B cell (primary cell): ENCODE data around the gene CCR5AS.

Experiments used
- ATAC-seq: fragments of 200-7000 bp; cut with Tn5 transposase; one replicate; pipeline ENCODE4 v1.10.0; 2021; ENCODE audit warnings: low read depth, mild to moderate bottlenecking, moderate number of reproducible peaks, moderate library complexity
- CTCF ChIA-PET: fragments of 350-600 bp; sonication (Branson Sonifier 250); formaldehyde crosslinking; loops from one replicate; lab custom pipeline; 2021; ENCODE audit warnings: antibody characterized with exemption, inconsistent platforms; lab: Charles Lee
- POLR2A ChIA-PET: fragments of 350-600 bp; sonication (Branson Sonifier 250); formaldehyde crosslinking; loops from one replicate; lab custom pipeline; 2021; ENCODE audit warnings: antibody characterized with exemption; lab: Charles Lee
- DNase-seq: peaks from one replicate; pipeline ENCODE4 v3.0.0; 2013
- H2AFZ ChIP-seq: 2 replicates; pipeline ENCODE4 v1.6.1; 2012; ENCODE audit warnings: mild to moderate bottlenecking, low read depth, low read length; ENCODE audit not compliant: insufficient read depth, poor library complexity, severe bottlenecking
- H3K27ac ChIP-seq, 2 donors: 1 replicate in 1 of 2; 2 replicates in 1 of 2; pipeline ENCODE4 v1.5.1; 2012 to 2013; ENCODE audit warnings: low read length in 2 of 2, mild to moderate bottlenecking in 2 of 2, moderate library complexity in 1 of 2
- H3K27me3 ChIP-seq, 4 experiments: fragments of 200-600 bp in 1 of 4; sonication (generic) in 1 of 4; replicated peaks in 1 of 4; 1 replicate in 2 of 4; 2 replicates in 2 of 4; pipeline versions ENCODE4 v1.6.1 to v1.7.0; 2013 to 2016; ENCODE audit warnings: low read length in 3 of 4, mild to moderate bottlenecking in 2 of 4, mixed read lengths in 1 of 4, moderate library complexity in 1 of 4; ENCODE audit not compliant: insufficient read depth in 4 of 4, control insufficient read depth in 3 of 4; ENCODE audit errors: control extremely low read depth in 1 of 4
- H3K36me3 ChIP-seq, 2 experiments: replicated peaks in 1 of 2; 1 replicate in 1 of 2; 2 replicates in 1 of 2; pipeline versions ENCODE4 v1.6.1 to v1.7.1; 2013; ENCODE audit warnings: low read length in 1 of 2; ENCODE audit not compliant: insufficient read depth in 2 of 2, control insufficient read depth in 1 of 2; ENCODE audit errors: control extremely low read depth in 1 of 2, extremely low read depth in 1 of 2
- H3K4me1 ChIP-seq, 2 donors: fragments of 200-600 bp in 1 of 2; sonication (generic) in 1 of 2; 1 replicate in 1 of 2; 2 replicates in 1 of 2; pipeline versions ENCODE4 v1.5.1 to v1.6.1; 2013 to 2017; ENCODE audit warnings: low read length in 2 of 2; ENCODE audit not compliant: control insufficient read depth in 2 of 2, insufficient read depth in 2 of 2
- H3K4me2 ChIP-seq: replicated peaks from 2 replicates; pipeline ENCODE3; 2012; ENCODE audit warnings: mild to moderate bottlenecking, low read depth, low read length; ENCODE audit not compliant: poor library complexity, severe bottlenecking
- H3K4me3 ChIP-seq, 5 experiments: fragments of 200-600 bp in 1 of 5; sonication (generic) in 1 of 5; 1 replicate in 3 of 5; 2 replicates in 2 of 5; pipeline versions ENCODE4 v1.5.1 to v1.7.0; 2011 to 2016; ENCODE audit warnings: low read length in 4 of 5, mild to moderate bottlenecking in 4 of 5, low read depth in 2 of 5, control low read depth in 1 of 5, moderate library complexity in 1 of 5; ENCODE audit not compliant: insufficient read depth in 1 of 5; ENCODE audit errors: control extremely low read depth in 1 of 5, extremely low read depth in 1 of 5
- H3K79me2 ChIP-seq: fragments of 200-600 bp; sonication (generic); one replicate; pipeline ENCODE4 v1.6.0; 2016; ENCODE audit warnings: low read length; ENCODE audit not compliant: control insufficient read depth, insufficient read depth
- H3K9ac ChIP-seq: fragments of 200-600 bp; sonication (generic); 2 replicates; pipeline ENCODE4 v1.6.1; 2017; ENCODE audit warnings: mild to moderate bottlenecking, low read length, moderate library complexity
- H3K9me3 ChIP-seq, 3 donors: one replicate each; pipeline versions ENCODE4 v1.6.1 to v1.7.1; 2013; ENCODE audit warnings: low read length in 2 of 3; ENCODE audit not compliant: control insufficient read depth in 2 of 3, insufficient read depth in 1 of 3; ENCODE audit errors: control extremely low read depth in 1 of 3
- H4K20me1 ChIP-seq: 2 replicates; pipeline ENCODE4 v1.6.0; 2012; ENCODE audit warnings: mild to moderate bottlenecking, low read length; ENCODE audit not compliant: insufficient read depth, control insufficient read depth, poor library complexity, severe bottlenecking
- H3K27ac Mint-ChIP-seq: one replicate; pipeline ENCODE4 v1.8.0; 2021; ENCODE audit warnings: mixed read lengths
- H3K27me3 Mint-ChIP-seq: one replicate; pipeline ENCODE4 v1.8.0; 2021; ENCODE audit warnings: mixed read lengths
- H3K4me1 Mint-ChIP-seq: one replicate; pipeline ENCODE4 v1.8.0; 2021; ENCODE audit warnings: mixed read lengths
- H3K4me3 Mint-ChIP-seq: one replicate; pipeline ENCODE4 v1.8.0; 2021; ENCODE audit warnings: mixed read lengths
- H3K9me3 Mint-ChIP-seq: one replicate; pipeline ENCODE4 v1.8.0; 2022; ENCODE audit warnings: mixed read lengths; ENCODE audit not compliant: insufficient read depth
- EZH2 ChIP-seq: IDR thresholded peaks from 2 replicates; pipeline ENCODE4 v1.6.1; 2012; ENCODE audit warnings: borderline replicate concordance, low read depth, mild to moderate bottlenecking, moderate library complexity, low read length; ENCODE audit not compliant: insufficient read depth, poor library complexity, severe bottlenecking
- WGBS: methylation state at CpG from one replicate; pipeline ENCODE4 v1.1.5; 2013; ENCODE audit warnings: missing lambda C conversion rate; ENCODE audit not compliant: insufficient coverage; 5-methylcytosine and 5-hydroxymethylcytosine counted together
- intact Hi-C: fragments of 100-400 bp; cut with micrococcal nuclease; formaldehyde crosslinking; loops from one replicate; pipeline ENCODE4 v1.10.0; 2022
- TF ChIP-seq, protein P1 (sequence below): fragments of 200-600 bp; IDR thresholded peaks from one replicate; pipeline ENCODE4 v1.8.0; 2022; ENCODE audit warnings: antibody characterized with exemption, mild to moderate bottlenecking

CCR5AS gene

DNA sequence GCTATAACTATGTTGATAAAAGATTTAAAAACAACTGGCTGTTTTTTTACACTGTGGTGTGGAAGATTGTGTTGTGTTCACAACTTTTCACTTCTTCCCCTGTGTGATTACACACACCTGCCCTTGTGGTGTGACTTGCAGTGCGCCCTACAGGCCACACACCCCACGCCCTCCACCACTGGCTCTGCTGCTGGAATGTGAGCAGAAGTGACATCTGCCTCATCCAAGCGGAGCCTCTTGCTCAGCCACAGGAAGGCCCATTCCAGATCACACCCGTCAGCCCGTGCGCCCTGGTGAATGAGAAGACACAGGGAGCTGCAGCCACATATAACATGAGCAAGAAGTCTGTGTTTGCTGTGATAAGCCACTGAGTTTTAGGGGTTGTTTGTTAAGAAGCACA is 46.0 kb downstream of the CCR5AS start:
- H3K27me3 Mint-ChIP-seq = no peaks in the 10 kb centered on the region
- H3K27ac Mint-ChIP-seq = no peak overlapping the region
- Histone ChIP-seq H3K79me2 (no peaks in the 10 kb centered on the region), H4K20me1 (no peaks in the 10 kb centered on the region), H3K27me3 (no peaks in the 10 kb centered on the region), H3K9ac (no peak overlapping the region), H3K27ac (no peak overlapping the region), H3K36me3 (no peaks in the 10 kb centered on the region), H3K4me3 (no peak overlapping the region), H2AFZ (no peak overlapping the region), H3K4me2 (no peak overlapping the region), H3K9me3 (no peaks in the 10 kb centered on the region), H3K4me1 (peaks cover 20 to 40% of the 10 kb centered on the region in 2 donors)
- ATAC-seq = no peak
- peaks cover 45% of the 10 kb centered on the region for H3K4me1 Mint-ChIP-seq
- WGBS = 28% methylated on average over 3 of the region's 6 CpGs
- ChIA-PET POLR2A (interaction anchor here (0.7 kb wide), 1 partner anchor 46 kb away, joined by 5 read pairs; no protein-coding TSS in a partner anchor), CTCF (interaction anchor here (1.1 to 2.7 kb wide), 3 partner anchors 8 to 272 kb away, joined by 3 to 14 read pairs (median 6); partner anchors contain the start of gene CCR5)
- intact Hi-C loops = loop anchor here (5.0 kb wide), 1 partner anchor 39 kb away; no protein-coding TSS in a partner anchor
- DNase-seq = no peak
- H3K9me3 Mint-ChIP-seq = no peaks in the 10 kb centered on the region
- TF ChIP-seq EZH2 = no peak
- TF ChIP-seq, protein P1, sequence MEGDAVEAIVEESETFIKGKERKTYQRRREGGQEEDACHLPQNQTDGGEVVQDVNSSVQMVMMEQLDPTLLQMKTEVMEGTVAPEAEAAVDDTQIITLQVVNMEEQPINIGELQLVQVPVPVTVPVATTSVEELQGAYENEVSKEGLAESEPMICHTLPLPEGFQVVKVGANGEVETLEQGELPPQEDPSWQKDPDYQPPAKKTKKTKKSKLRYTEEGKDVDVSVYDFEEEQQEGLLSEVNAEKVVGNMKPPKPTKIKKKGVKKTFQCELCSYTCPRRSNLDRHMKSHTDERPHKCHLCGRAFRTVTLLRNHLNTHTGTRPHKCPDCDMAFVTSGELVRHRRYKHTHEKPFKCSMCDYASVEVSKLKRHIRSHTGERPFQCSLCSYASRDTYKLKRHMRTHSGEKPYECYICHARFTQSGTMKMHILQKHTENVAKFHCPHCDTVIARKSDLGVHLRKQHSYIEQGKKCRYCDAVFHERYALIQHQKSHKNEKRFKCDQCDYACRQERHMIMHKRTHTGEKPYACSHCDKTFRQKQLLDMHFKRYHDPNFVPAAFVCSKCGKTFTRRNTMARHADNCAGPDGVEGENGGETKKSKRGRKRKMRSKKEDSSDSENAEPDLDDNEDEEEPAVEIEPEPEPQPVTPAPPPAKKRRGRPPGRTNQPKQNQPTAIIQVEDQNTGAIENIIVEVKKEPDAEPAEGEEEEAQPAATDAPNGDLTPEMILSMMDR = no peak
- no peak overlapping the region for H3K4me3 Mint-ChIP-seq

GRCh38 chr3:46359733-46360493 is 47.0 kb downstream of the CCR5AS start:
- H3K4me3 ChIP-seq = no peak overlapping the region
- H3K27ac ChIP-seq = no peak overlapping the region
- no peak overlapping the region for H2AFZ ChIP-seq
- Mint-ChIP-seq H3K4me3 (no peak overlapping the region), H3K27me3 (no peaks in the 10 kb centered on the region), H3K27ac (no peak overlapping the region), H3K4me1 (peaks cover 54% of the 10 kb centered on the region), H3K9me3 (no peaks in the 10 kb centered on the region)
- no peak overlapping the region for H3K4me2 ChIP-seq
- H3K9ac ChIP-seq = no peak overlapping the region
- POLR2A ChIA-PET = no interaction called here
- H3K4me1 ChIP-seq = peaks cover 21 to 40% of the 10 kb centered on the region in 2 donors
- H3K27me3 ChIP-seq = no peaks in the 10 kb centered on the region
- DNase-seq = no peak
- H3K36me3 ChIP-seq = no peaks in the 10 kb centered on the region
- intact Hi-C loops = loop anchor here (5.0 kb wide), 1 partner anchor 38 kb away; no protein-coding TSS in a partner anchor
- no peaks in the 10 kb centered on the region for H4K20me1 ChIP-seq
- 41% methylated on average over 7 of the region's 11 CpGs for WGBS
- no peaks in the 10 kb centered on the region for H3K9me3 ChIP-seq
- peak; percentile 10 for ATAC-seq
- CTCF ChIA-PET = interaction anchor here (0.6 to 2.7 kb wide), 8 partner anchors 9 to 423 kb away, joined by 3 to 14 read pairs (median 3); partner anchors contain the start of gene CCR5
- TF ChIP-seq, protein P1 = no peak
- H3K79me2 ChIP-seq = no peaks in the 10 kb centered on the region
